Nucleus accumbens (tissue), 56 donors: ENCODE measurements around the gene KRTAP2-1.
A peak's percentile ranks its signal among the peaks of the same experiment; 100 is the strongest.
"Not testable (repeated sequence)": the region's sequence is repeated elsewhere in the genome, so short reads cannot be mapped to it uniquely, and the experiment has no call there.

Source experiments
- DNase-seq, 56 donors: peaks; one replicate each; lab custom pipeline; 2025; lab: John Stamatoyannopoulos, UW

Gene KRTAP2-1

DNA sequence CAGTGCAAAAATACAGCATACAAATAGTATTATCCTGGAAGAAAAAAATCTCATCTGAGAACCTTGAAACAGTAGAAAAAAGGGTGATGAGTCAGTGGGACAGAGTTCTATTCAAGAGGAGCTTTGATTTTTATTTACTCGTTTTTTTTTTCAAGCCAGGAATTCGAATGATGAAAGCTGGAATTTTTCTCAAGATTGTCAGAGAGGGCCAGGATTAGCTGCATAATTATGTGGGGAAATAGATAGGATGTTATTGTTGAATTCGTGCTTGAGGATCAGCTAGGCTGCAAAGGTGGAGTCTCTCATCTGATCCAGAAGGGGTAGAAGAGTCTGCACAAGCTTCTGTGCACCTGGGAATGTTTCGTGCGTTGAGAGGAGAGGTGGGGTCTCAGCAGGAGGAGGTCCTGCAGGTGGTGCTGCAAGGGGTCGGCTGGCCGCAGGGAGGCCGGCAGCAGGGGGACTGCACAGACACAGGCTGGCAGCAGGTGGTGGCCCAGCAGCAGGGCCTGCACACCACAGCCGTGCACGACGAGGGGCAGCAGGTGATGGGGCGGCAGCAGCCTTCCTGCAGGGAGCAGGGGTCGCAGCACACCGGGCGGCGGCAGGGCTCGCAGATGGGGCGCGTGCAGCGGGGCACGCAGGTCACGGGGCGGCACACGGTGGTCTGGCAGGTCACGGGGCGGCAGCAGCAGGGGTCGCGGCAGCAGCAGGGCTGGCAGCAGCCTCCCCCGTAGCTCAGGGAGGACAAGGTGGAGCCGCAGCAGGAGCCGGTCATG lies 12.3 kb upstream of the KRTAP2-1 start:
- DNase-seq = not testable (repeated sequence)

DNA sequence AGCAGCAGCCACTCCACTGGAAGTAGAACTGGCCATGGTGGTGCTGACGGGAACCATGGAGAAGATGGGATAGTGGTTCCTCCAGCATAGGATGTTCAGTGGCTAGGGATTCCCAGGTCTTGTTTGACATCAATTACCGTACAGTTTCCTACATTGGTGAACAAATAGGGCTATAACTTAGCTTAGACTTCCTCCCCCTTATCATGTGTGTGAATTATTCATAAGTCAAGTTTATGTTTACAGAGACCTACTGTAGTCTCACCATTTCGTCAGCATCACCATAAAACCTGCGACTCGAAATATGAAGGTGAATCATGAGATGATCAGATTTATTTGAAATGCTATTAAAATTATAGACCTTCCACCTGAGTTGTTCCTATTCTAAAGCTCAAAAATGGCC lies 11.6 kb upstream of the KRTAP2-1 start:
- no peak for DNase-seq

- DNase-seq = no peak
These were observed 10.4 kb upstream of the KRTAP2-1 start for GRCh38 chr17:41057547-41057946.

- DNase-seq = not testable (repeated sequence)
These were observed 8.0 kb upstream of the KRTAP2-1 start, which contains the start of gene KRTAP2-2 for GRCh38 chr17:41055130-41055529. TSS of gene KRTAP2-2 (minus strand) at chr17:41055230. CDS start at chr17:41055211, 19 bp downstream.

- DNase-seq = not testable (repeated sequence)
These were observed 7.4 kb upstream of the KRTAP2-1 start for GRCh38 chr17:41054556-41054955.

DNA sequence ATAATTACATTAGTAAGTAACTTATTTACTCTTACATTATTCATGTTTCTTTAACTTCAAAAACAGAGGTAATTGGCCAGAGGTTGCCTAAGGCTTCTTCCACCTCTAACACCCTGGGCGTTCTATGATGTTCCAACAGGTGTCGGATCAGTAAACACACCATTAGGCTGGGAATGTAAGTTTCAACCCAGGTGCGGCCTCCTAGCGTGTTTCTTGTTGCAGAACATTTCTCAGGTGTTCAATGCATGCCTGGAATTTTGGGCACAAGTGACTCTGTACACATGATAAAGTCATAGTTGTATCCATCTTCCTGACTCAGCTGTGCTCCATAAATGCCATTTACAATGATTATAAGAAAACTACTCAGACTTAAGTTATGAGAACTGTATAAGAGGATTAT lies 6.9 kb upstream of the KRTAP2-1 start:
- no peak for DNase-seq

DNA sequence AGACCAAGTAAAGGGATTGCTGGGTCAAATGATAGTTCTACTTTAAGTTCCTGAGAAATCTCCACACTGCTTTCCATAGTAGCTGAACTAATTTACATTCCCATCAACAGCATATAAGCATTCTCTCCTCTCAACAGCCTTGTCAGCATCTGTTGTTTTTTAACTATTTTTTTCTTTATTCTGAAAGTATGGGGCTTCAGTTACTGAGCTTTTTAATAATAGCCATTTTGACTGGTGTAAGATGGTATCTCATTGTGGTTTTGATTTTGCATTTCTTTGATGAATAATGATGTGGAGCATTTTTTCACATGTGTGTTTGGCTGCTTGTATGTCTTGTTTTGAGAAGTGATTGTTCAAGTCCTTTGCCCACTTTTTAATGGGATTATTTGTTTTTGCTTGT lies 5.5 kb upstream of the KRTAP2-1 start:
- no peak for DNase-seq

GRCh38 chr17:41049110-41049509 lies 2.0 kb upstream of the KRTAP2-1 start:
- DNase-seq = no peak

DNA sequence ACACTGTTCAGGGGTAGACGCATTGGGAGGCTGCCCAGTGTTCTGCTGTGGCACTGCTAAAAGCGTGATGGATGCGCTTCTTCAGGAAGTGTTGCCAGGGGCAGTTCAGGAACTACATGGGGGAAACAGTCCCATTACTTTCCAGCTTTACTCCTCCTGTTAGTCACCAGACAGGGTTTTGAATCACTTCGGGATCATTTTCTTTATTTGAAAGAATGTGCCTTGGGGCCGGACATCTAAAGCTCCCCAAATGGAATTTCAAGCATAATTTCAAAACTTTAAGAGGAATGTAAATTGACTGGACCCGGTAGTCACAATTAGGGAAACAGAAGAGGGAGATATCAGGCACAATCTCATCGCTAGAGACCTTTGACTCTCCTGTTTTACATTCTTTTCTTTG lies 1.3 kb upstream of the KRTAP2-1 start:
- DNase-seq = no peak

- DNase-seq = no peak
These were observed 4.2 kb downstream of the KRTAP2-1 start for GRCh38 chr17:41042953-41043352.

DNA sequence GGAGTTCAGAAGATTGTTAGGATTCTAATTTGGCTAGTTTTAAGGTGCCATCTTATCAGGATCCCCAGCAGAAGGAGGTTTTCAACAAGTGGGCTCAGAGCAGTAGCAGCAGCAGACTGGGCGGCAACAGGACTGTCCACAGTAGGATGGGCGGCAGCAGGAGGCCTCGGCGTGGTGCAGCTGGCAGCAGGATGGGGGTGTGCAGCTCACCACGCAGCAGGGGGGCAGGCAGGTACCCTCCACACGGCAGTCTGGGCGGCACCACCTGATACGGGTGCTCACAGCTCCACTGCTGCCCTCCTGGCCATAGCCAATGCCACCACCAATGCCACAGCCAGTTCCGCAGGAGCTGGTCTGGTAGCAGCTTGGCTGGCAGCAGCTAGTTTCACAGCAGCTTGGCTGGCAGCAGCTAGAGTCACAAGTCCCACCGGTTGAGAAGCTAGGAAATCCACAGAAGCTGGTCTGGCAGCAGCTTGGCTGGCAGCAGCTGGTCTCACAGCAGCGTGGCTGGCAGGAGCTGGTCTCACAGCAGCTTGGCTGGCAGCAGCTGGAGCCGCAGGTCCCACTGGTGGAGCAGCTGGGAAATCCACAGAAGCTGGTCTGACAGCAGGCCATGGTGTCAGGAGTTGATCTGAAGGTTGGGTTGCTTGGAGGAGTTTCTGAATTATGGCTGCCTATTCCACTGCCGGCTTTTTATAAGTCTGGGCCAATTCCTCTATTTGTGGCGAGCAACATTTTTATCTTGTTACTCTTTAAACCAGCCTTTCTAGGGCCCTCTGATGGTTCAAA lies 6.1 kb downstream of the KRTAP2-1 start, which contains the start of gene KRTAP1-1:
Gene KRTAP1-1 (minus strand): TSS at position 668 of the 789 bp plus-strand sequence. CDS start 53 bp downstream, at position 615.
- DNase-seq = peak in 3 of 56 donors; percentile 2 to 11 (median 7)

- DNase-seq = no peak
These were observed 9.2 kb downstream of the KRTAP2-1 start for GRCh38 chr17:41037853-41038350.

- not testable (repeated sequence) for DNase-seq
These were observed 12.7 kb downstream of the KRTAP2-1 start, which contains the start of gene KRTAP1-3 for GRCh38 chr17:41034346-41034935. TSS of gene KRTAP1-3 (minus strand) at chr17:41034874. CDS start at chr17:41034821, 53 bp downstream.

- DNase-seq = no peak
These were observed 17.4 kb downstream of the KRTAP2-1 start, which contains the start of gene KRTAP1-4 for GRCh38 chr17:41029633-41030245. TSS of gene KRTAP1-4 (minus strand) at chr17:41030195. CDS start at chr17:41030078, 117 bp downstream.

DNA sequence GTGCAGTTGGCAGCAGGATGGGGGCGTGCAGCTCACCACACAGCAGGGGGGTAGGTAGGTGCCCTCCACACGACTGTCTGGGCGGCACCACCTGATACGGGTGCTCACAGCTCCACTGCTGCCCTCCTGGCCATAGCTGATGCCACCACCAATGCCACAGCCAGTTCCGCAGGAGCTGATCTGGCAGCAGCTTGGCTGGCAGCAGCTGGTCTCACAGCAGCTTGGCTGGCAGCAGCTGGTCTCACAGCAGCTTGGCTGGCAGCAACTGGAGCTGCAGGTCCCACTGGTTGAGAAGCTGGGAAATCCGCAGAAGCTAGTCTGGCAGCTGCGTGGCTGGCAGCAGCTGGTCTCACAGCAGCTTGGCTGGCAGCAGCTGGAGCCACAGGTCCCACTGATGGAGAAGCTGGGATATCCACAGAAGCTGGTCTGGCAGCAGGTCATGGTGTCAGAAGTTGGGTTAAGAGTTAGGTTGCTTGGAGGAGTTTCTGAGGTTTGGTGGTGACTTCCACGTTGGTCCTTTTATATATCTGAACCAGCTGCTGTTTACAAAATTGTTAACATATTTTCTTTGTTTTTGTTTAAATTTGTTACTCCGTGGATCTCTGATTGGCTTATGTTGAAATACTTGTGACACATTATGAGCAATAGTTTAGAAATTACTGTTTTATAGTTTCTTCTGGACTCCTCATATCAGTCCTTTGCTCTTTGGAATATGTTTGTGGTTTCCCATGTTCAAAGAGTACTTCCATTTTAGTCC lies 20.2 kb downstream of the KRTAP2-1 start, which contains the start of gene KRTAP1-5:
Gene KRTAP1-5 (minus strand): TSS at position 494 of the 757 bp plus-strand sequence. CDS start 53 bp downstream, at position 441.
- DNase-seq = no peak

DNA sequence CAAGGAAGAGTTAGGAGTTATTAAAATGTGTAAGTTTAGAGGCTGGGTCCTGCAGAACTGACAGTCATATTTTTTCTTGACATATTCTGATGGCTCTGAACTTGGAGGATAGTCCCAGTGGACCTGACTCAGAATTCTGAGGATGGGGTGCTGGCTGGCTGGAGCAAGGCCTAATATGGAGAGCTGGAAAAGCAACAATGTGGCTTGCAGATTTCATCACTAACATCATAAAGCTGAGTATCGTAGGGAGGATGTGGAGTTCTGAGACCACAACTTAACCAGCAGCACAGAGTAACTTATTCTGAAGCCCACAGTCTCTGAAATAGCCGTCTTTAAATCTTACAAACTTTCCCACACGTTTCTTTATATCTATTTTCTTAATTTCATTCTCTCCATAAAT lies 22.4 kb downstream of the KRTAP2-1 start:
- DNase-seq = no peak

DNA sequence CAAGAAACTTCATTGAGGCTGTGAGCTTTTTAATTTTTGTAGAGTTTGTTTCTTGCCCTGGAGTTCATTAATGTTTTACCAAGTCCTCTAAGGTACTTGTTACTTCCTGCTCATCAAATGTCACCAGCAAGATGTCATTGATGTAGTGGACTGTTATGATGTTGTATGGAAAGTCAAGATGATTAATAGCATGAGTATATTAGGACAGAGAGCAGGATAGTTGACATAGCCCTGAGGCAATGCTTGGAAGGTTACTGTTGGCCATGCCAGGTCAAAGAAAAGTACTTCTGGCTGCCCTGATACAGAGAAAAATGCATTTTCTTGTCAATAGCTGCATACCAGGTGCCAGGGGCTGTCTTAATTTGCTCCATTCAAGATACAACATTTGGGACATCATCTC lies 26.8 kb downstream of the KRTAP2-1 start:
- DNase-seq = no peak

DNA sequence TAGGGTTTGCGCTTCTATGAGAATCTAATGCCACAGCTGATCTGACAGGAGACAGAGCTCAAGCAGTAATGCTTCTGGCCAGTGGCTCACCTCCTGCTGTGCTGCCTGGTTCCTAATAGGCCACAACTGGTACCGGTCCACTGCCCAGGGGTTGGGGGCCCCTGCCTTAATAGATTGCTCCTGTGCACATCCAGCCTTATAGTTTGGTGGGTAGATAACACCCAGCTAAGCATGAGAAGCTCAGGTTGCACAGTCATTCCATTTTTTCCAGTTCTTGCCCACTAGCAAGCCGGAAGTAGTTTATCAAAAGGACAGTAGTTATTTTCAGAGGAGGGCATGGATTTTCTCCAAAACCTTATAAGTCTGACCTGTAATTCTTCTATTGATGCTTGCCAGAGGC lies 27.7 kb downstream of the KRTAP2-1 start:
- no peak for DNase-seq

DNA sequence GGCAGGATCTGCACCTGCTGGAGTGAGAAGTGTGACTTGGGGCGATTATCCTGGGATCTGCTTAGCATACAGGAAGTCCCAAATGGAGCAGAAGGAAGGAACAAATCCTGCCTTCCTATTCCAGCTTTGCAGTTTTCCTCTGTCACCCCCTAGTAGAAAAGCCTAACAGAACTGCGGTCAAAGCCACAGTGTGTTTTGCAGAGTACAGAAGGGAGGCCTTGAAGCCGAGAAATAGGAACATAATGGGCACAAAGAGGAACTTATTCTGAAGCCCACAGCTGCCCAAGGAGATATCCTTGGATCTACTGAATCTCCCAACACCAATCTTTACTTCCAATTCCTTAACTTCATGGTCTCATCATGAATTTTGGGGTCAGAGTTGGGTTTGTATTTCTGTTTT lies 28.6 kb downstream of the KRTAP2-1 start:
- no peak for DNase-seq
